Small intestine (tissue), 7 donors: ENCODE results near the gene SHF. TPM values are rescaled to one million over a fixed set of nuclear protein-coding genes. Genes with fewer than 3 reads are reported as not detected.

ENCODE experiments used
- DNase-seq, 2 donors: peaks; one replicate each; pipeline versions ENCODE4 v3.0.0 to v3.0.0-alpha.2; 2013
- FAIRE-seq: peaks from 2 replicates; lab custom pipeline; 2012; peaks lifted over from hg19 to GRCh38; lab: Jason Lieb, UNC
- H3K27ac ChIP-seq, 3 donors: one replicate each; pipeline ENCODE4 v1.5.1; 2013; ENCODE audit warnings: low read length in 2 of 3, mild to moderate bottlenecking in 2 of 3, control low read depth in 1 of 3, inconsistent platforms in 1 of 3, low read depth in 1 of 3, moderate library complexity in 1 of 3
- H3K27me3 ChIP-seq, 3 donors: one replicate each; pipeline ENCODE4 v1.6.1; 2013; ENCODE audit warnings: low read length in 3 of 3, inconsistent platforms in 1 of 3; ENCODE audit not compliant: control insufficient read depth in 3 of 3, insufficient read depth in 3 of 3
- H3K36me3 ChIP-seq, 3 donors: one replicate each; pipeline ENCODE4 v1.6.1; 2013; ENCODE audit warnings: low read length in 3 of 3, inconsistent platforms in 1 of 3, low read depth in 1 of 3, mild to moderate bottlenecking in 1 of 3, moderate library complexity in 1 of 3; ENCODE audit not compliant: control insufficient read depth in 3 of 3, insufficient read depth in 2 of 3
- H3K4me1 ChIP-seq, 3 donors: one replicate each; pipeline ENCODE4 v1.6.1; 2013; ENCODE audit warnings: low read length in 2 of 3, inconsistent platforms in 1 of 3, low read depth in 1 of 3, mild to moderate bottlenecking in 1 of 3, moderate library complexity in 1 of 3; ENCODE audit not compliant: control insufficient read depth in 3 of 3, insufficient read depth in 2 of 3
- H3K4me3 ChIP-seq, 3 donors: one replicate each; pipeline ENCODE4 v1.5.1; 2013; ENCODE audit warnings: low read length in 3 of 3, control low read depth in 1 of 3, inconsistent platforms in 1 of 3, low read depth in 1 of 3, mild to moderate bottlenecking in 1 of 3, moderate library complexity in 1 of 3
- H3K9me3 ChIP-seq, 2 donors: one replicate each; pipeline ENCODE4 v1.6.1; 2013; ENCODE audit warnings: low read depth in 1 of 2, low read length in 1 of 2; ENCODE audit not compliant: control insufficient read depth in 2 of 2, insufficient read depth in 1 of 2
- WGBS, 3 donors: extraction: QIAGEN DNeasy Blood & Tissue Kit; methylation state at CpG; one replicate each; pipeline ENCODE4 v1.1.7; 2013; 5-methylcytosine and 5-hydroxymethylcytosine counted together
- polyA plus RNA-seq, 4 donors: library from polyadenylated mRNA; stranded (reverse) in 3 of 4; unstranded in 1 of 4; fragments of 200-250 nt in 3 of 4; fragments of 120-200 nt in 1 of 4; gene quantifications; one replicate each; pipeline versions ENCODE4 v1.2.1 to v1.2.3, GENCODE V29; 2013
- donor health status: healthy with polysubstance abuse.
- donor health status: control.
- donor health status: control.
- donor health status: Bipolar disorder and iron deficiency.
- donor health status: healthy.

Gene SHF
- polyA plus RNA-seq, 4 donors: 9.5 to 25.0 (median 11.6) TPM

- peaks cover 4 to 85% (median 49%) of the 10 kb centered on the region in 3 donors for H3K27me3 ChIP-seq
- DNase-seq (no peak), FAIRE-seq (no peak)
- WGBS, 3 donors: 33 to 46% (median 45%) methylated on average over 33 of the region's 33 CpGs
- H3K4me3 ChIP-seq: peak overlapping the region in 1 of 3 donors; percentile 17
- H3K36me3 ChIP-seq: no peaks in the 10 kb centered on the region
- H3K27ac ChIP-seq: no peak overlapping the region
- H3K4me1 ChIP-seq: peaks cover 0 to 13% (median 0%) of the 10 kb centered on the region in 3 donors
- H3K9me3 ChIP-seq: no peaks in the 10 kb centered on the region
These were observed 70.2 kb downstream of the SHF start for GRCh38 chr15:45117308-45118130.

Other genes starting within 250 kb of the SHF start
- not detected for gene TERB2, start 231.3 kb downstream of the SHF start, polyA plus RNA-seq
- gene SORD, start 164.8 kb downstream of the SHF start, polyA plus RNA-seq: 10 to 100 TPM; 13.4 to 78.2 (median 26.6) TPM
- gene DUOX2, start 73.8 kb downstream of the SHF start, polyA plus RNA-seq: 1 to 10 TPM in 1 of 4 donors, under 1 TPM in 1, not detected in 2; 0.38 to 8.7 TPM
- gene DUOXA2, start 73.6 kb downstream of the SHF start, polyA plus RNA-seq: 1 to 10 TPM in 1 of 4 donors, under 1 TPM in 1, not detected in 2; 0.12 to 7.5 TPM
- gene DUOXA1, start 58.1 kb downstream of the SHF start, polyA plus RNA-seq: under 1 TPM; 0.18 to 0.89 (median 0.37) TPM
- 1 to 10 TPM in 1 of 4 donors, under 1 TPM in 2, not detected in 1; 0.33 to 2.5 (median 0.67) TPM for gene DUOX1, start 58.0 kb downstream of the SHF start, polyA plus RNA-seq
- 10 to 100 TPM in 3 of 4 donors, 1 to 10 TPM in 1; 5.4 to 47.1 (median 33.3) TPM for gene SLC28A2, start 64.3 kb upstream of the SHF start, polyA plus RNA-seq
- gene GATM, start 190.6 kb upstream of the SHF start, polyA plus RNA-seq: 100 to 1,000 TPM in 2 of 4 donors, 10 to 100 TPM in 2; 50.3 to 545 (median 119) TPM